H1 (cell line): ENCODE measurements around the gene HAO2. TPM values are rescaled to one million over a fixed set of nuclear protein-coding genes. Genes with fewer than 3 reads are reported as not detected.
A peak's percentile ranks its signal among the peaks of the same experiment; 100 is the strongest.

Source experiments
- CTCF ChIA-PET: fragments of 300-600 bp; sonication (Branson Sonifier 250); formaldehyde crosslinking; loops from one replicate; lab custom pipeline; 2021; ENCODE audit not compliant: partially characterized antibody; lab: Charles Lee
- POLR2A ChIA-PET: fragments of 300-600 bp; sonication (Branson Sonifier 250); formaldehyde crosslinking; loops from one replicate; lab custom pipeline; 2021; ENCODE audit warnings: inconsistent platforms; ENCODE audit not compliant: partially characterized antibody; lab: Charles Lee
- DNase-seq, 2 experiments: peaks; one replicate each; pipeline versions ENCODE4 v3.0.0 to v3.0.0-alpha.2; 2010 to 2022; ENCODE audit warnings: low spot score in 2 of 2, low read depth in 1 of 2, mixed read lengths in 1 of 2
- FAIRE-seq: peaks from 2 replicates; lab custom pipeline; 2011; peaks lifted over from hg19 to GRCh38; lab: Jason Lieb, UNC
- H2AFZ ChIP-seq: 2 replicates; pipeline ENCODE4 v1.8.1; 2012; ENCODE audit warnings: low read length, inconsistent platforms
- H2AK5ac ChIP-seq: 2 replicates; pipeline ENCODE4 v1.6.1; 2013; ENCODE audit warnings: low read depth, low read length
- H2BK120ac ChIP-seq: replicated peaks from 2 replicates; pipeline ENCODE3; 2013; ENCODE audit warnings: low read depth, low read length, inconsistent platforms
- H2BK12ac ChIP-seq: 2 replicates; pipeline ENCODE4 v1.6.1; 2013; ENCODE audit warnings: low read depth, low read length
- H2BK15ac ChIP-seq: 2 replicates; pipeline ENCODE4 v1.6.1; 2013; ENCODE audit warnings: low read length
- H2BK20ac ChIP-seq: 2 replicates; pipeline ENCODE4 v1.6.1; 2013; ENCODE audit warnings: low read length
- H2BK5ac ChIP-seq: 2 replicates; pipeline ENCODE4 v1.6.1; 2013; ENCODE audit warnings: low read depth, low read length
- H3K14ac ChIP-seq: 2 replicates; pipeline ENCODE4 v1.6.1; 2013; ENCODE audit warnings: inconsistent platforms; ENCODE audit not compliant: insufficient read length
- H3K18ac ChIP-seq: 2 replicates; pipeline ENCODE4 v1.6.1; 2013; ENCODE audit warnings: low read length; ENCODE audit errors: extremely low read depth
- H3K23ac ChIP-seq: 2 replicates; pipeline ENCODE4 v1.6.1; 2013; ENCODE audit warnings: inconsistent platforms; ENCODE audit not compliant: insufficient read length
- H3K23me2 ChIP-seq: 2 replicates; pipeline ENCODE4 v1.6.1; 2013; ENCODE audit warnings: low read depth, low read length
- H3K27ac ChIP-seq: 2 replicates; pipeline ENCODE4 v1.6.1; 2011; ENCODE audit warnings: low read depth, low read length, inconsistent platforms
- H3K27me3 ChIP-seq, 4 experiments: replicated peaks in 1 of 4; 1 replicate in 1 of 4; 2 replicates in 3 of 4; pipeline versions ENCODE4 v1.6.1 to v1.8.1; 2011 to 2013; ENCODE audit warnings: low read length in 3 of 4, mild to moderate bottlenecking in 3 of 4, inconsistent platforms in 2 of 4, mixed read lengths in 2 of 4, moderate library complexity in 1 of 4; ENCODE audit not compliant: control insufficient read depth in 3 of 4, insufficient read depth in 3 of 4; ENCODE audit errors: extremely low read depth in 1 of 4
- H3K36me3 ChIP-seq, 4 experiments: 2 replicates each; pipeline versions ENCODE4 v1.6.1 to v1.8.1; 2011 to 2013; ENCODE audit warnings: mild to moderate bottlenecking in 4 of 4, low read length in 3 of 4, moderate library complexity in 2 of 4, control low read depth in 1 of 4, inconsistent platforms in 1 of 4; ENCODE audit not compliant: insufficient read depth in 4 of 4, control insufficient read depth in 2 of 4
- H3K4ac ChIP-seq: replicated peaks from 2 replicates; pipeline ENCODE3; 2013; ENCODE audit warnings: low read length, low read depth, mixed read lengths, inconsistent platforms; ENCODE audit not compliant: insufficient read length
- H3K4me1 ChIP-seq, 4 experiments: replicated peaks in 1 of 4; 1 replicate in 1 of 4; 2 replicates in 3 of 4; pipeline versions ENCODE4 v1.6.1 to v1.8.1; 2011 to 2013; ENCODE audit warnings: low read length in 3 of 4, inconsistent platforms in 2 of 4, mixed read lengths in 1 of 4; ENCODE audit not compliant: insufficient read depth in 4 of 4, control insufficient read depth in 3 of 4
- H3K4me2 ChIP-seq, 2 experiments: 2 replicates each; pipeline versions ENCODE4 v1.6.1 to v1.8.1; 2011 to 2013; ENCODE audit warnings: low read depth in 2 of 2, low read length in 2 of 2, control low read depth in 1 of 2, inconsistent platforms in 1 of 2, mild to moderate bottlenecking in 1 of 2; ENCODE audit not compliant: insufficient read depth in 1 of 2
- H3K4me3 ChIP-seq, 4 experiments: fragments of 200-600, 300-600 bp in 1 of 4; sonication (generic), shearing (Covaris generic), sonication (Bioruptor Twin) in 1 of 4; 2 replicates each; pipeline versions ENCODE4 v1.5.1 to v1.8.1; 2011 to 2016; ENCODE audit warnings: low read length in 4 of 4, low read depth in 3 of 4, control low read depth in 2 of 4, inconsistent platforms in 2 of 4, mild to moderate bottlenecking in 2 of 4, mixed read lengths in 1 of 4, moderate library complexity in 1 of 4; ENCODE audit not compliant: insufficient read depth in 2 of 4; ENCODE audit errors: extremely low read depth in 1 of 4
- H3K56ac ChIP-seq: replicated peaks from 2 replicates; pipeline ENCODE3; 2013; ENCODE audit warnings: low read depth, mild to moderate bottlenecking, mixed read lengths, low read length, inconsistent platforms; ENCODE audit not compliant: insufficient read length
- H3K79me1 ChIP-seq: 2 replicates; pipeline ENCODE4 v1.6.1; 2013; ENCODE audit warnings: low read depth, low read length, control low read depth
- H3K79me2 ChIP-seq, 2 experiments: 2 replicates each; pipeline versions ENCODE4 v1.6.1 to v1.8.1; 2012 to 2013; ENCODE audit warnings: low read length in 2 of 2, mild to moderate bottlenecking in 2 of 2, inconsistent platforms in 1 of 2; ENCODE audit not compliant: insufficient read depth in 2 of 2, control insufficient read depth in 1 of 2
- H3K9ac ChIP-seq, 4 experiments: replicated peaks in 1 of 4; 1 replicate in 1 of 4; 2 replicates in 3 of 4; pipeline versions ENCODE4 v1.6.1 to v1.8.1; 2011 to 2013; ENCODE audit warnings: low read depth in 3 of 4, low read length in 3 of 4, control low read depth in 2 of 4, mild to moderate bottlenecking in 2 of 4, moderate library complexity in 2 of 4, inconsistent platforms in 1 of 4; ENCODE audit errors: extremely low read depth in 1 of 4
- H3K9me3 ChIP-seq, 2 experiments: 2 replicates each; pipeline versions ENCODE4 v1.6.1 to v1.8.1; 2012 to 2013; ENCODE audit warnings: mild to moderate bottlenecking in 2 of 2, moderate library complexity in 2 of 2, control low read depth in 1 of 2, inconsistent platforms in 1 of 2, low read depth in 1 of 2, low read length in 1 of 2, mixed read lengths in 1 of 2; ENCODE audit not compliant: insufficient read depth in 2 of 2
- H4K20me1 ChIP-seq, 2 experiments: replicated peaks in 1 of 2; 2 replicates each; pipeline versions ENCODE3 to v1.8.1; 2011 to 2013; ENCODE audit warnings: inconsistent platforms in 2 of 2, low read length in 2 of 2, mild to moderate bottlenecking in 1 of 2; ENCODE audit not compliant: insufficient read depth in 2 of 2, control insufficient read depth in 1 of 2
- H4K5ac ChIP-seq: 2 replicates; pipeline ENCODE4 v1.6.1; 2013; ENCODE audit warnings: low read length, low read depth, mixed read lengths, inconsistent platforms; ENCODE audit not compliant: insufficient read length
- H4K8ac ChIP-seq: 2 replicates; pipeline ENCODE4 v1.8.0; 2013; ENCODE audit warnings: mild to moderate bottlenecking, moderate library complexity, low read length, inconsistent platforms; ENCODE audit not compliant: insufficient read depth; ENCODE audit errors: extremely low read depth
- H4K91ac ChIP-seq: replicated peaks from 2 replicates; pipeline ENCODE3; 2013; ENCODE audit warnings: low read length, mixed read lengths, inconsistent platforms; ENCODE audit not compliant: insufficient read length
- ATF3 ChIP-seq: IDR thresholded peaks from 2 replicates; pipeline ENCODE4 v1.6.1; 2011; ENCODE audit warnings: low read depth, mild to moderate bottlenecking, low read length; ENCODE audit not compliant: insufficient read depth
- BACH1 ChIP-seq: IDR thresholded peaks from 2 replicates; pipeline ENCODE4 v1.6.1; 2012; ENCODE audit warnings: low read length, improper control_type of control experiment
- BCL11A ChIP-seq, 2 experiments: IDR thresholded peaks; one replicate each; pipeline ENCODE4 v1.6.1; 2011; ENCODE audit warnings: low read depth in 2 of 2, low read length in 2 of 2, mild to moderate bottlenecking in 2 of 2
- BRCA1 ChIP-seq: IDR thresholded peaks from 2 replicates; pipeline ENCODE4 v1.6.1; 2012; ENCODE audit warnings: low read depth, low read length, improper control_type of control experiment
- CBX5 ChIP-seq: fragments of 300-800, 300-1000 bp; sonication (generic); IDR thresholded peaks from 2 replicates; pipeline ENCODE4 v1.7.1; 2016; ENCODE audit warnings: antibody characterized with exemption, low read length, low read depth
- FOSL1 ChIP-seq: IDR thresholded peaks from 2 replicates; pipeline ENCODE4 v1.6.1; 2011; ENCODE audit warnings: mild to moderate bottlenecking, low read depth, low read length, moderate library complexity; ENCODE audit not compliant: insufficient read depth
- KDM1A ChIP-seq: fragments of 200-600, 300-600 bp; sonication (generic); IDR thresholded peaks from 2 replicates; pipeline ENCODE4 v1.7.1; 2016; ENCODE audit warnings: mild to moderate bottlenecking, low read length, borderline replicate concordance
- POLR2AphosphoS5 ChIP-seq: IDR thresholded peaks from 2 replicates; pipeline ENCODE4 v1.6.1; 2011; ENCODE audit warnings: low read depth, low read length
- TAF1 ChIP-seq: IDR thresholded peaks from 2 replicates; pipeline ENCODE4 v1.6.1; 2011; ENCODE audit warnings: mild to moderate bottlenecking, low read depth, low read length
- WGBS, 2 experiments: shearing (Covaris generic) in 1 of 2; methylation state at CpG; one replicate each; pipeline versions ENCODE4 v1.1.6 to v1.1.7; 2013 to 2015; ENCODE audit warnings: low lambda C conversion rate in 2 of 2, mixed read lengths in 2 of 2, inconsistent platforms in 1 of 2, low coverage in 1 of 2, missing lambda C conversion rate in 1 of 2; ENCODE audit not compliant: insufficient replicate concordance in 2 of 2, insufficient coverage in 1 of 2, insufficient read length in 1 of 2; ENCODE audit errors: extremely low coverage in 1 of 2, missing lambda C conversion rate in 1 of 2; 5-methylcytosine and 5-hydroxymethylcytosine counted together
- polyA plus RNA-seq, 7 experiments: library from polyadenylated mRNA; depleted of rRNA in 3 of 7; stranded (reverse) in 5 of 7; unstranded in 2 of 7; fragments of >200 nt in 5 of 7; fragments of 200-250 nt in 2 of 7; gene quantifications; 1 replicate in 5 of 7; 2 replicates in 1 of 7; 4 replicates in 1 of 7; pipeline versions ENCODE4 v1.2.1 to v1.2.3, GENCODE V29; 2011 to 2013; ENCODE audit warnings: missing spikeins in 2 of 7, mixed read lengths in 2 of 7
- total RNA-seq: library from RNA; stranded (reverse); fragmentation: NEBNext Ultra II Directional; extraction: Animal tissue kit (Norgen Biotek cat#: 25700); gene quantifications from 2 replicates; pipeline ENCODE4 v1.2.1, GENCODE V29; 2021

The HAO2 gene
- total and polyA plus RNA-seq, 2 of the 8 experiments (the other 6 are each of a cell fraction or from before 2014, with no cell fraction given): not detected

GRCh38 chr1:119321666-119322419 lies 46.7 kb upstream of the HAO2 start:
- H3K56ac ChIP-seq: no peak overlapping the region
- no peak overlapping the region for H4K5ac ChIP-seq
- H4K20me1 ChIP-seq: no peaks in the 10 kb centered on the region
- no peak overlapping the region for H3K4me3 ChIP-seq
- no peak overlapping the region for H2BK12ac ChIP-seq
- H3K14ac ChIP-seq: no peak overlapping the region
- POLR2A ChIA-PET: interaction anchor here (1.2 kb wide), 1 partner anchor 45 kb away, joined by 4 read pairs; no protein-coding TSS in a partner anchor
- no peak overlapping the region for H2BK5ac ChIP-seq
- no peak overlapping the region for H4K8ac ChIP-seq
- H3K79me2 ChIP-seq: no peaks in the 10 kb centered on the region
- H3K4me2 ChIP-seq: no peak overlapping the region
- no peak overlapping the region for H2BK120ac ChIP-seq
- no peak overlapping the region for H3K18ac ChIP-seq
- FAIRE-seq (no peak), DNase-seq (peak in 1 of 2 experiments; percentile 10)
- H3K23me2 ChIP-seq: no peaks in the 10 kb centered on the region
- H2BK20ac ChIP-seq: no peak overlapping the region
- no peak for TF ChIP-seq BRCA1
- TF ChIP-seq POLR2AphosphoS5: no peak
- TF ChIP-seq FOSL1: no peak
- no peak for TF ChIP-seq ATF3
- no peak for TF ChIP-seq CBX5
- no peak for TF ChIP-seq TAF1
- no peak for TF ChIP-seq BCL11A (IDR thresholded peaks at IDR 0.05; ENCODE audit: low read depth in 2 of 2, low read length in 2 of 2)
- TF ChIP-seq BACH1: no peak
- no peak for TF ChIP-seq KDM1A
- H3K36me3 ChIP-seq: no peaks in the 10 kb centered on the region
- H4K91ac ChIP-seq: no peak overlapping the region
- H3K4ac ChIP-seq: no peak overlapping the region
- H2BK15ac ChIP-seq: no peak overlapping the region
- no peak overlapping the region for H2AK5ac ChIP-seq
- H3K27me3 ChIP-seq: no peaks in the 10 kb centered on the region; a peak in 3 of 7 replicates
- H2AFZ ChIP-seq: no peak overlapping the region
- no peak overlapping the region for H3K27ac ChIP-seq
- H3K23ac ChIP-seq: no peak overlapping the region
- H3K9me3 ChIP-seq: no peaks in the 10 kb centered on the region
- H3K79me1 ChIP-seq: no peaks in the 10 kb centered on the region
- H3K4me1 ChIP-seq: peaks cover 5 to 11% (median 9%) of the 10 kb centered on the region in 4 experiments; a peak in 6 of 7 replicates
- WGBS, 2 experiments: 81% methylated on average over 5 of the region's 5 CpGs; no CpG with 5 or more reads in 1 of the 2 experiments
- H3K9ac ChIP-seq: no peak overlapping the region
- CTCF ChIA-PET: interaction anchor here (0.7 to 1.2 kb wide), 5 partner anchors 12 to 107 kb away, joined by 3 read pairs; no protein-coding TSS in a partner anchor
